GM21528 (cell line): ENCODE data around the gene SEC11C.

Source experiments
- ATAC-seq: cut with Tn5 transposase; IDR thresholded peaks from one replicate; pipeline ENCODE4 v1.9.1; 2021; ENCODE audit warnings: mild to moderate bottlenecking, moderate library complexity; ENCODE audit not compliant: unreplicated experiment, low FRiP score

SEC11C gene

GRCh38 chr18:59207506-59207905 is 67.8 kb downstream of the SEC11C start:
- ATAC-seq: no peak
